ENCODE results near the gene CBX5. TPM values are rescaled to one million over a fixed set of nuclear protein-coding genes. Genes with fewer than 3 reads are reported as not detected.

The CBX5 gene
- total RNA-seq, 1 donor from 2014 or later, result 44.1 TPM

- TF ChIP-seq CTCF (IDR thresholded peaks at IDR 0.05; ENCODE audit: borderline replicate concordance), result no peak
- H3K9me3 ChIP-seq (replicated peaks), result no peaks in the 10 kb centered on the region
- H3K27ac ChIP-seq (replicated peaks), result no peak overlapping the region
- peaks cover 26% of the 10 kb centered on the region for H3K27me3 ChIP-seq (ENCODE audit: low read depth)
- intact Hi-C loops (cut with micrococcal nuclease), result no loop called here
- no peak overlapping the region for H3K4me3 ChIP-seq
- H3K36me3 ChIP-seq, result no peaks in the 10 kb centered on the region
- DNase-seq, result no peak
- H3K4me1 ChIP-seq, result no peaks in the 10 kb centered on the region
These were observed 15.1 kb upstream of the CBX5 start for GRCh38 chr12:54294953-54295566.

GRCh38 chr12:54294152-54294952 lies 14.4 kb upstream of the CBX5 start:
- peak; percentile 72 for TF ChIP-seq CTCF (IDR thresholded peaks at IDR 0.05; ENCODE audit: borderline replicate concordance)
- Histone ChIP-seq H3K27me3 (ENCODE audit: low read depth) (peaks cover 18% of the 10 kb centered on the region), H3K27ac (replicated peaks) (no peak overlapping the region), H3K4me3 (no peak overlapping the region), H3K4me1 (no peaks in the 10 kb centered on the region), H3K36me3 (peaks cover under 1% of the 10 kb centered on the region), H3K9me3 (replicated peaks) (no peaks in the 10 kb centered on the region)
- intact Hi-C loops (cut with micrococcal nuclease), result no loop called here
- peak; percentile 53 for DNase-seq

- TF ChIP-seq CTCF (IDR thresholded peaks at IDR 0.05; ENCODE audit: borderline replicate concordance), result no peak
- H3K4me3 ChIP-seq, result no peak overlapping the region
These were observed 13.0 kb upstream of the CBX5 start for GRCh38 chr12:54292931-54293241.

GRCh38 chr12:54292083-54292930 lies 12.4 kb upstream of the CBX5 start:
- H3K27me3 ChIP-seq (ENCODE audit: low read depth), result no peaks in the 10 kb centered on the region
- no peak for TF ChIP-seq CTCF (IDR thresholded peaks at IDR 0.05; ENCODE audit: borderline replicate concordance)
- no peaks in the 10 kb centered on the region for H3K9me3 ChIP-seq (replicated peaks)
- H3K4me3 ChIP-seq, result no peak overlapping the region
- H3K4me1 ChIP-seq, result peaks cover 5% of the 10 kb centered on the region
- no peak overlapping the region for H3K27ac ChIP-seq (replicated peaks)
- intact Hi-C loops (cut with micrococcal nuclease), result no loop called here
- DNase-seq, result no peak
- peaks cover 21% of the 10 kb centered on the region for H3K36me3 ChIP-seq

More at GRCh38 chr12:54292931-54293241, 13.0 kb upstream of the CBX5 start:
- Histone ChIP-seq H3K9me3 (replicated peaks) (no peaks in the 10 kb centered on the region), H3K27ac (replicated peaks) (no peak overlapping the region), H3K36me3 (peaks cover 15% of the 10 kb centered on the region), H3K4me1 (no peaks in the 10 kb centered on the region), H3K27me3 (ENCODE audit: low read depth) (peaks cover 4% of the 10 kb centered on the region)
- DNase-seq, result no peak
- intact Hi-C loops (cut with micrococcal nuclease), result no loop called here

- intact Hi-C loops (cut with micrococcal nuclease), result no loop called here
- no peak for DNase-seq
- H3K4me3 ChIP-seq, result no peak overlapping the region
- peaks cover 64% of the 10 kb centered on the region for H3K36me3 ChIP-seq
- H3K9me3 ChIP-seq (replicated peaks), result no peaks in the 10 kb centered on the region
- peak overlapping the region; percentile 47 for H3K27ac ChIP-seq (replicated peaks)
- H3K27me3 ChIP-seq (ENCODE audit: low read depth), result no peaks in the 10 kb centered on the region
- peaks cover 53% of the 10 kb centered on the region for H3K4me1 ChIP-seq
- no peak for TF ChIP-seq CTCF (IDR thresholded peaks at IDR 0.05; ENCODE audit: borderline replicate concordance)
These were observed 7.6 kb upstream of the CBX5 start for GRCh38 chr12:54287261-54288157.

Data from left ventricle myocardium inferior (tissue), 1 donor.